HL-60 (cell line): ENCODE measurements around the gene SLC7A9.

Source experiments
- CTCF ChIP-seq: IDR thresholded peaks from one replicate; pipeline ENCODE4 v1.5.1; 2011; ENCODE audit warnings: low read length, control low read depth, inconsistent platforms; ENCODE audit not compliant: insufficient read depth
- POLR2AphosphoS5 ChIP-seq: IDR thresholded peaks from 2 replicates; pipeline ENCODE4 v1.6.1; 2012; ENCODE audit warnings: low read depth

GRCh38 chr19:32876236-32876918, 6.8 kb upstream of the SLC7A9 start:
- TF ChIP-seq POLR2AphosphoS5 (no peak), CTCF (no peak)
